ENCODE data around the gene FBRSL1. TPM values are rescaled to one million over a fixed set of nuclear protein-coding genes. Genes with fewer than 3 reads are reported as not detected.

FBRSL1 gene
- total and polyA plus RNA-seq, 2 of the 8 experiments (the other 6 are each of a cell fraction or from before 2014, with no cell fraction given), result 18.4 to 109 TPM

DNA sequence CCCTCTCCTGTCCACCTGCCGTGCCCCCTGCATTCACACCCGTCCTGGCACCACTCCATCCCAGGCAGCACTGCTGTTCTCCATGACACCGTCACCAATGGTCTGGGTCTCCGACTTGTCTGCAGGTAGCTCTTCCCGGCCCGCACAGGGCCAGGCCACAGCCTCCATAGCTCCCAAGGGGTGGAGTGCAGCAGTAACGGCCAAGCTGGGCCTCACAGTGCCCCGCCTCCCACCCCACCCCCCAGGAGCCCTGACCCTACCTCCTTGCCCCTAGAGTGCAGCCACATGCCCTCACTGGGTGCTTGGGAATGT is 12.9 kb downstream of the FBRSL1 start:
- H4K20me1 ChIP-seq (replicated peaks in 1 of 2; ENCODE audit: control insufficient read depth in 1 of 2, insufficient read depth in 2 of 2, low read length in 2 of 2), result peaks cover 72 to 73% of the 10 kb centered on the region in 2 experiments
- CTCF ChIA-PET (ENCODE audit: partially characterized antibody), result interaction anchor here (0.6 to 2.0 kb wide), 14 partner anchors 15 to 174 kb away, joined by 3 to 7 read pairs (median 3); no protein-coding TSS in a partner anchor
- H3K79me2 ChIP-seq (ENCODE audit: control insufficient read depth in 1 of 2, insufficient read depth in 2 of 2, low read length in 2 of 2), result peaks cover 0 to 62% of the 10 kb centered on the region in 2 experiments; a peak in 2 of 4 replicates

More for the DNA sequence above, 12.9 kb downstream of the FBRSL1 start:
- no peak overlapping the region for H2BK120ac ChIP-seq (replicated peaks; ENCODE audit: low read depth, low read length)
- no peak overlapping the region for H3K56ac ChIP-seq (replicated peaks; ENCODE audit: insufficient read length, low read depth, low read length)
- H4K8ac ChIP-seq (ENCODE audit: extremely low read depth, insufficient read depth, low read length), result peak overlapping the region; percentile 51; the same call in 1 of the 2 replicates
- WGBS, 2 experiments (ENCODE audit: extremely low coverage in 1 of 2, insufficient coverage in 1 of 2, insufficient read length in 1 of 2, insufficient replicate concordance in 2 of 2, low coverage in 1 of 2, low lambda C conversion rate in 2 of 2, missing lambda C conversion rate in 1 of 2), result 66% methylated on average over 2 of the region's 8 CpGs; no CpG with 5 or more reads in 1 of the 2 experiments
- H4K5ac ChIP-seq (ENCODE audit: insufficient read length, low read depth, low read length), result no peak overlapping the region
- H3K9me3 ChIP-seq (ENCODE audit: insufficient read depth in 2 of 2, low read depth in 1 of 2, low read length in 1 of 2), result no peaks in the 10 kb centered on the region
- H3K23me2 ChIP-seq (ENCODE audit: low read depth, low read length), result no peaks in the 10 kb centered on the region
- H3K27ac ChIP-seq (ENCODE audit: low read depth, low read length), result no peak overlapping the region
- no peak overlapping the region for H3K4ac ChIP-seq (replicated peaks; ENCODE audit: insufficient read length, low read depth, low read length)
- H3K9ac ChIP-seq (replicated peaks in 1 of 4; ENCODE audit: extremely low read depth in 1 of 4, low read depth in 3 of 4, low read length in 3 of 4), result no peak overlapping the region; a peak in 1 of 7 replicates
- H2BK20ac ChIP-seq (ENCODE audit: low read length), result no peak overlapping the region
- no peak for DNase-seq (ENCODE audit: low read depth in 1 of 2, low spot score in 2 of 2)
- H2BK15ac ChIP-seq (ENCODE audit: low read length), result no peak overlapping the region
- H3K23ac ChIP-seq (ENCODE audit: insufficient read length), result no peak overlapping the region
- no peak overlapping the region for H2BK12ac ChIP-seq (ENCODE audit: low read depth, low read length)
- peak overlapping the region in 1 of 2 experiments; percentile 16; a peak in 1 of 4 replicates for H3K4me2 ChIP-seq (ENCODE audit: insufficient read depth in 1 of 2, low read depth in 2 of 2, low read length in 2 of 2)
- no peak overlapping the region for H3K18ac ChIP-seq (ENCODE audit: extremely low read depth, low read length)
- H2BK5ac ChIP-seq (ENCODE audit: low read depth, low read length), result no peak overlapping the region
- H3K36me3 ChIP-seq (ENCODE audit: control insufficient read depth in 2 of 4, insufficient read depth in 4 of 4, low read length in 3 of 4), result no peaks in the 10 kb centered on the region
- no peak overlapping the region for H3K4me3 ChIP-seq (ENCODE audit: extremely low read depth in 1 of 4, insufficient read depth in 2 of 4, low read depth in 3 of 4, low read length in 4 of 4)
- no peak for TF ChIP-seq HDAC6 (IDR thresholded peaks at IDR 0.05; ENCODE audit: low read depth, low read length)
- TF ChIP-seq NRF1 (IDR thresholded peaks at IDR 0.05; ENCODE audit: low read depth, low read length), result no peak
- no peak for TF ChIP-seq RAD21 (IDR thresholded peaks at IDR 0.05 in 1 of 2, conservative IDR thresholded peaks at IDR 0.05 in 1 of 2; ENCODE audit: low read depth in 2 of 2, low read length in 2 of 2)
- no peak for TF ChIP-seq RNF2 (IDR thresholded peaks at IDR 0.05; ENCODE audit: borderline replicate concordance, low read depth, low read length, missing control alignments, poor library complexity, severe bottlenecking)
- no peak for TF ChIP-seq ASH2L (IDR thresholded peaks at IDR 0.05; ENCODE audit: low read length)
- TF ChIP-seq KDM5A (IDR thresholded peaks at IDR 0.05; ENCODE audit: low read length), result no peak
- H3K79me1 ChIP-seq (ENCODE audit: low read depth, low read length), result peaks cover 32% of the 10 kb centered on the region
- no peak overlapping the region for H2AFZ ChIP-seq (ENCODE audit: low read length)
- H3K4me1 ChIP-seq (replicated peaks in 1 of 4; ENCODE audit: control insufficient read depth in 3 of 4, insufficient read depth in 4 of 4, low read length in 3 of 4), result peaks cover 0 to 38% (median 14%) of the 10 kb centered on the region in 4 experiments; a peak in 6 of 7 replicates
- H4K91ac ChIP-seq (replicated peaks; ENCODE audit: insufficient read length, low read length), result no peak overlapping the region
- no peak overlapping the region for H2AK5ac ChIP-seq (ENCODE audit: low read depth, low read length)
- POLR2A ChIA-PET (ENCODE audit: partially characterized antibody), result interaction anchor here (1.0 to 1.8 kb wide), 2 partner anchors 12 to 57 kb away, joined by 3 to 7 read pairs; no protein-coding TSS in a partner anchor
- no peak for FAIRE-seq
- H3K27me3 ChIP-seq (replicated peaks in 1 of 4; ENCODE audit: control insufficient read depth in 3 of 4, extremely low read depth in 1 of 4, insufficient read depth in 3 of 4, low read length in 3 of 4), result no peaks in the 10 kb centered on the region; a peak in 1 of 7 replicates
- H3K14ac ChIP-seq (ENCODE audit: insufficient read length), result no peak overlapping the region
